Kidney (tissue), 14 donors: Measurements from ENCODE around the gene WDFY4. TPM values are rescaled to one million over a fixed set of nuclear protein-coding genes. Genes with fewer than 3 reads are reported as not detected.

ENCODE experiments used
- DNase-seq, 5 donors: peaks; one replicate each; pipeline ENCODE4 v3.0.0-alpha.2; 2013 to 2020
- FAIRE-seq: peaks from 2 replicates; lab custom pipeline; 2012; peaks lifted over from hg19 to GRCh38; lab: Jason Lieb, UNC
- H3K27ac ChIP-seq, 2 donors: one replicate each; pipeline ENCODE4 v1.7.0; 2013; ENCODE audit warnings: low read depth in 2 of 2, low read length in 2 of 2, inconsistent platforms in 1 of 2
- H3K27me3 ChIP-seq: one replicate; pipeline ENCODE4 v1.7.1; 2013; ENCODE audit warnings: low read length, inconsistent platforms; ENCODE audit not compliant: control insufficient read depth, insufficient read depth
- H3K36me3 ChIP-seq, 3 donors: one replicate each; pipeline versions ENCODE4 v1.7.0 to v1.7.1; 2013; ENCODE audit warnings: low read length in 3 of 3, control low read depth in 1 of 3, inconsistent platforms in 1 of 3; ENCODE audit not compliant: insufficient read depth in 3 of 3, control insufficient read depth in 2 of 3
- H3K4me1 ChIP-seq, 3 donors: one replicate each; pipeline versions ENCODE4 v1.7.0 to v1.7.1; 2013; ENCODE audit warnings: low read length in 3 of 3, inconsistent platforms in 1 of 3, low read depth in 1 of 3; ENCODE audit not compliant: control insufficient read depth in 2 of 3, insufficient read depth in 2 of 3
- H3K4me3 ChIP-seq, 3 donors: one replicate each; pipeline versions ENCODE4 v1.7.0 to v1.8.1; 2013; ENCODE audit warnings: low read length in 3 of 3, control low read depth in 1 of 3, inconsistent platforms in 1 of 3
- H3K9ac ChIP-seq, 3 donors: one replicate each; pipeline versions ENCODE4 v1.7.0 to v1.7.1; 2013; ENCODE audit warnings: low read length in 3 of 3, control low read depth in 1 of 3, inconsistent platforms in 1 of 3
- H3K9me3 ChIP-seq, 3 donors: one replicate each; pipeline versions ENCODE4 v1.7.0 to v1.7.1; 2013; ENCODE audit warnings: low read length in 3 of 3, control low read depth in 1 of 3, inconsistent platforms in 1 of 3; ENCODE audit not compliant: control insufficient read depth in 2 of 3, insufficient read depth in 1 of 3
- intact Hi-C: fragments of 100-400 bp; cut with DNase I; formaldehyde crosslinking; loops from one replicate; pipeline ENCODE4 v1.11.1; 2022
- polyA plus RNA-seq: library from polyadenylated mRNA; stranded (reverse); fragments of 350-450 nt; fragmentation: Illumina TruSeq; extraction: RNeasy Lipid Tissue Mini Kit (QIAGEN cat#74804); gene quantifications from one replicate; pipeline ENCODE4 v1.2.3, GENCODE V29; 2014; ENCODE audit warnings: low read depth, low replicate concordance; ENCODE audit not compliant: insufficient read depth
- total RNA-seq: library from RNA; stranded (reverse); fragmentation: NEBNext Ultra II Directional; extraction: Animal tissue kit (Norgen Biotek cat#: 25700); gene quantifications from one replicate; pipeline ENCODE4 v1.2.1, GENCODE V29; 2021
- TF ChIP-seq, protein P1 (sequence below): IDR thresholded peaks from 3 replicates; pipeline ENCODE4 v1.5.1; 2012; ENCODE audit warnings: mild to moderate bottlenecking, moderate library complexity, borderline replicate concordance; ENCODE audit not compliant: insufficient read depth; ENCODE audit errors: extremely low read depth
- donor health status: control.
- donor health status: control.
- donor health status: control.
- donor health status: control.
- donor health status: control.
- donor health status: DM: yes; HTN: yes; CAD: no.
- donor health status: Normal renal cell carcinoma (clear cell type).

The WDFY4 gene
- total and polyA plus RNA-seq, 2 donors from 2014 or later: 1.7 to 13.3 TPM

DNA sequence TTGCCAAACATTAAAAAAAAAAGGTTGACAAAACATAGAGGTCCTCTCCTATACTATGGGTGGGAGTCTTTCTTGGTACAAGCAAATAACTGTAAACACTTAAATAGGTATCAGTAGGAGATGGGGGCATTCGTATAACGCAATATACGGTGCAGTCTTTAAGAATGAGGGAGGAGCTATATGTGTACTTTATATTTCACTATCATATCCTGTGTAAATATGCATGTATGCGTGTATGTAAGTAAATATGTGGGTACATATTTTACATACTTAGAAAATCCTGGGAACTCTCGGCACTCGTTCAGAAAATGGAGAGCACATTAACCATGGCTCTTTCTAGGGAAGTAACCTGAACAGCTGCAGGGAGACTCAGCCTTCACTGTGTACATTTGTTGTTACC is 337.0 kb downstream of the WDFY4 start:
- H3K4me1 ChIP-seq: peaks cover 0 to 8% (median 3%) of the 10 kb centered on the region in 3 donors
- H3K27me3 ChIP-seq: no peaks in the 10 kb centered on the region
- FAIRE-seq (no peak), DNase-seq (no peak)
- TF ChIP-seq, protein P1, sequence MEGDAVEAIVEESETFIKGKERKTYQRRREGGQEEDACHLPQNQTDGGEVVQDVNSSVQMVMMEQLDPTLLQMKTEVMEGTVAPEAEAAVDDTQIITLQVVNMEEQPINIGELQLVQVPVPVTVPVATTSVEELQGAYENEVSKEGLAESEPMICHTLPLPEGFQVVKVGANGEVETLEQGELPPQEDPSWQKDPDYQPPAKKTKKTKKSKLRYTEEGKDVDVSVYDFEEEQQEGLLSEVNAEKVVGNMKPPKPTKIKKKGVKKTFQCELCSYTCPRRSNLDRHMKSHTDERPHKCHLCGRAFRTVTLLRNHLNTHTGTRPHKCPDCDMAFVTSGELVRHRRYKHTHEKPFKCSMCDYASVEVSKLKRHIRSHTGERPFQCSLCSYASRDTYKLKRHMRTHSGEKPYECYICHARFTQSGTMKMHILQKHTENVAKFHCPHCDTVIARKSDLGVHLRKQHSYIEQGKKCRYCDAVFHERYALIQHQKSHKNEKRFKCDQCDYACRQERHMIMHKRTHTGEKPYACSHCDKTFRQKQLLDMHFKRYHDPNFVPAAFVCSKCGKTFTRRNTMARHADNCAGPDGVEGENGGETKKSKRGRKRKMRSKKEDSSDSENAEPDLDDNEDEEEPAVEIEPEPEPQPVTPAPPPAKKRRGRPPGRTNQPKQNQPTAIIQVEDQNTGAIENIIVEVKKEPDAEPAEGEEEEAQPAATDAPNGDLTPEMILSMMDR: no peak
- no peaks in the 10 kb centered on the region for H3K9me3 ChIP-seq
- intact Hi-C loops: no loop called here
- no peaks in the 10 kb centered on the region for H3K36me3 ChIP-seq
- no peak overlapping the region for H3K4me3 ChIP-seq
- H3K9ac ChIP-seq: no peak overlapping the region
- H3K27ac ChIP-seq: no peak overlapping the region

DNA sequence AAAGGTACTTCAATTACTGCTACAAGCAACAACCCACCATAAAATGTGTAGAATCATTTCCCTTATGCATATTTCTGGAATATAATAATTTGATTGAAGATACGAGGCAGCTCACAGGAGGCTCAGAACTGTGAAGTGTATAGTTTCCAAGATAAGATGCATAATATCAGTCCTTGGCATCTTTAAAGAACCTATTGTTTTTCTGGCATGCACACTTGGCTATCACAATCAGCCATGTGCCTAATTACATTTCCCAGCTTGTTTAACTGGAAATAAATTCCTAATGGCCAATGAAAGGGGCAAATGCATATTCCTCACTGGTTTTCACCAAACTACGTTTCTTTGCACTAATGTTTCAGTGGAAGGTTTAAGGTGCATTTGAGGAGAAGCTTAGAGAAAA is 338.4 kb downstream of the WDFY4 start:
- Histone ChIP-seq H3K36me3 (no peaks in the 10 kb centered on the region), H3K27me3 (no peaks in the 10 kb centered on the region), H3K27ac (no peak overlapping the region), H3K9ac (no peak overlapping the region), H3K4me1 (peaks cover 0 to 8% (median 3%) of the 10 kb centered on the region in 3 donors), H3K9me3 (no peaks in the 10 kb centered on the region), H3K4me3 (no peak overlapping the region)
- TF ChIP-seq, protein P1: no peak
- intact Hi-C loops: no loop called here
- no peak for DNase-seq
- no peak for FAIRE-seq

DNA sequence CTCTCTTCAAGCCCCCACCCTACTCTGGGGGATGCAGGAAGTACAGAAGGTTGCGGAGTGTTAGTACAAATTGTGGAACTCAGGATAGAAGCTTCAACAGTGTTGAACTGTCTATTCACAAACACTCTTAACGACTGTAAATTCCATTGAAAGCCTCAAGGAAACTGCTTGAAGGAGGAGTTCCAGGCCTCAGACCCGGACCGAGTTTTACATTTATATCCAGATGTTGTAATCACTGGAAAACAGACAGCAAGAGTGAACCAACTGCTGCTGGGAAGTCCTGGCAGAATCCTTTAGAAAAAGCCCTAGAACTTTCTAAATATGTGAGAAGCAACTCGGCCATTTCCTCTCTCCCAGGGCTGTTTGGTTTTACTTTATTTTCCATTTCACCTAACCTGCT is 339.1 kb downstream of the WDFY4 start:
- TF ChIP-seq, protein P1: no peak
- no peak overlapping the region for H3K4me3 ChIP-seq
- FAIRE-seq (no peak), DNase-seq (peak in 1 of 5 donors; percentile 51)
- peaks cover 0 to 8% (median 3%) of the 10 kb centered on the region in 3 donors for H3K4me1 ChIP-seq
- no peak overlapping the region for H3K9ac ChIP-seq
- H3K36me3 ChIP-seq: no peaks in the 10 kb centered on the region
- no peaks in the 10 kb centered on the region for H3K27me3 ChIP-seq
- intact Hi-C loops: no loop called here
- H3K9me3 ChIP-seq: no peaks in the 10 kb centered on the region
- peak overlapping the region in 1 of 2 donors; percentile 69 for H3K27ac ChIP-seq

DNA sequence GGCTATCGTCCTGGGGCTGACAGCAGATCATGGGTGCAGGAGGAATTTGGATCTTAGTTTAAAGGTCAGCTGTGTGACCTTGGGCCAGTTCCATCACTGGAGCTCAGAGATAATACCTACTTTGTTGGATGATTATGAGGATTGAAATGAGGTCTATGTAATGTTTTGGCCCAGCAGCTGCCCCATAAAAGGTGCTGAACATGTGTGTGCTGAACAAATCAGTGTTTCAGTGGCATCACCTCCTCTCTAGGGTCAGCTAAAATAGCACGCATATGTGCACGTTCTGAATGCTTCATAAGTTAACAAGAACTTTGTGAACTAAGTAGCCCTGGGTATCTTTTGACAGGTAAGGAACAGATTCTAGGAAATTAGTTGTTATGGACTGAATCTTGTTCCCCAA is 339.8 kb downstream of the WDFY4 start:
- peaks cover 0 to 8% (median 3%) of the 10 kb centered on the region in 3 donors for H3K4me1 ChIP-seq
- peaks cover 0 to 2% (median 0%) of the 10 kb centered on the region in 3 donors for H3K36me3 ChIP-seq
- H3K4me3 ChIP-seq: no peak overlapping the region
- FAIRE-seq (no peak), DNase-seq (no peak)
- H3K27me3 ChIP-seq: no peaks in the 10 kb centered on the region
- TF ChIP-seq, protein P1: no peak
- intact Hi-C loops: no loop called here
- no peak overlapping the region for H3K9ac ChIP-seq
- no peaks in the 10 kb centered on the region for H3K9me3 ChIP-seq
- H3K27ac ChIP-seq: no peak overlapping the region
